GM10248 (cell line): ENCODE data around the gene MAMDC2.

Experiments
- CTCF ChIA-PET: fragments of 300-600 bp; sonication (Branson Sonifier 250); formaldehyde crosslinking; extraction: SDS; loops from one replicate; lab custom pipeline; 2021; ENCODE audit warnings: antibody characterized with exemption; lab: Yijun Ruan, JAX
- POLR2A ChIA-PET: fragments of 350-650 bp; sonication (Branson Sonifier 250); formaldehyde crosslinking; extraction: SDS; loops from one replicate; lab custom pipeline; 2020; ENCODE audit warnings: antibody characterized with exemption; lab: Yijun Ruan, JAX
- DNase-seq: peaks from one replicate; pipeline ENCODE4 v3.0.0; 2012; ENCODE audit errors: extremely low spot score
- CTCF ChIP-seq: IDR thresholded peaks from 2 replicates; pipeline ENCODE4 v1.5.1; 2012; ENCODE audit warnings: mild to moderate bottlenecking, low read depth; ENCODE audit errors: extremely low read depth, missing control alignments, control extremely low read depth

MAMDC2 gene

GRCh38 chr9:70092190-70092589 is 48.5 kb downstream of the MAMDC2 start:
- DNase-seq, result no peak
- TF ChIP-seq CTCF, result no peak
- CTCF ChIA-PET, result interaction anchor here (1.1 to 5.1 kb wide), 2 partner anchors 19 kb away, joined by 3 to 25 read pairs; no protein-coding TSS in a partner anchor
- POLR2A ChIA-PET, result no interaction called here

DNA sequence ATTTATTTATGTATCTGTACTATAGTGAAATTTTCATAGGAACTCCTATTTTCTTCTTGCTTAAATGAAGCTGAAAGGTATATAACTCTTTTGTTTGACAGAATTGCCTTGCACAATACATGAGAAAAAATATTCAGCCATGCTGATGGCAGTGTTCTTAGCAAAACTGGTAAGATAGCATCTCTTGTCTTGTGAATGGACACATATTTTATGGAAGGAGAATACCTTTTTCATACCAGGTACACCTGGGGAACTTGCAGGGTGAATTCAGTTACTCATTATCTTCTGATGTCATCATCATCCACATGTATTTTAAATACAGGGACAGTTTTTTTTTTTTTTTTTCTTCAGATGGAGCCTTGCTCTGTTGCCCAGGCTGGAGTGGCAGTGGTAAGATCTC is 49.4 kb downstream of the MAMDC2 start:
- DNase-seq, result no peak
- POLR2A ChIA-PET, result no interaction called here
- CTCF ChIA-PET, result interaction anchor here (0.8 to 5.1 kb wide), 3 partner anchors 7 to 18 kb away, joined by 3 to 25 read pairs (median 4); no protein-coding TSS in a partner anchor
- no peak for TF ChIP-seq CTCF

- ChIA-PET CTCF (interaction anchor here (0.8 to 5.1 kb wide), 3 partner anchors 8 to 17 kb away, joined by 3 to 25 read pairs (median 4); no protein-coding TSS in a partner anchor), POLR2A (no interaction called here)
- no peak for TF ChIP-seq CTCF
- DNase-seq, result no peak
These were observed 50.3 kb downstream of the MAMDC2 start for GRCh38 chr9:70093944-70094343.

GRCh38 chr9:70094747-70095146 is 51.1 kb downstream of the MAMDC2 start:
- no peak for DNase-seq
- ChIA-PET POLR2A (no interaction called here), CTCF (interaction anchor here (1.0 to 5.1 kb wide), 3 partner anchors 9 to 17 kb away, joined by 3 to 25 read pairs (median 4); no protein-coding TSS in a partner anchor)
- TF ChIP-seq CTCF, result no peak

DNA sequence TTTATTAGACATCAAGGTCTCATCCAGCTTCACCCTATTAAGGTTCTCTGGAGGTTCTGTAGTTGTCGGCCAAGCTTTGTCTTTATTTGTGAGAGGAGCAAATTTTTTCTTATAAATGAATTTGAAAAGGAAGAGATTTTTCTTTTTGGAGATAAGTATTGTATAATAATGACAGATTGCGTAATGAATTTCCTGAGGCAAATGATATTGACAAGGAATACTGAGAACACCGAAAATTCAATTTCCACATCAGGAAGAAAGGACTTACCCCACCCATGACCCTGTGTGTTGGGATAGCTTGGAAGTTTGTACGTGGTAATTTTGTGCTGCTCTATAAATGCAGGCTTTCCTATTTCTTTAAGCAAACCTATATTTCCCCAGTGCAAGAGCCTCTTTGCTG is 53.5 kb downstream of the MAMDC2 start:
- CTCF ChIA-PET, result interaction anchor here (2.9 to 5.1 kb wide), 2 partner anchors 14 to 16 kb away, joined by 8 to 25 read pairs; no protein-coding TSS in a partner anchor
- no peak for TF ChIP-seq CTCF
- DNase-seq, result no peak
- POLR2A ChIA-PET, result no interaction called here

DNA sequence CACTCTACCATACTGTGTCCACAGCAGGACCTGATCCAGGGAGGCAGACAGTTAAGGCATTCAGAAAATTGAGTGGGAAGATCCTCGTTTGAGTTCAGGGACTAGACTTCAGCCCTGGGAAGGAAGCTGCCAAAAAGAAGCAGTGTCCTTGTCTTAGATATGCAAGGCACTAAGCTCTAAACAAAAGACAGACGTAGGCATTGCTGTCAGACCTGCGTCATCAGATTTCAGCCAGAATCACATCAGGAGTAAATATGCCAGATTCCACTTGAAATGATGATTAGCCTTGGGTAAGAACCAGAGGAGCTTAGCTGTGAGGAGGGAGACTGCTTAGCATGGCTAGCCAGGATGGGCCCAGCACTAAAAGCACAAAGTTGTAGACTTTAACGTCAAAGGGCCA is 56.7 kb downstream of the MAMDC2 start:
- CTCF ChIA-PET, result interaction anchor here (1.1 to 3.5 kb wide), 5 partner anchors 10 to 129 kb away, joined by 3 to 10 read pairs (median 3); no protein-coding TSS in a partner anchor
- TF ChIP-seq CTCF, result no peak
- POLR2A ChIA-PET, result no interaction called here
- DNase-seq, result no peak
